ENCODE measurements around the gene RAB34.

- peak; percentile 99 to 100 for TF ChIP-seq CTCF (IDR thresholded peaks at IDR 0.05; ENCODE audit: extremely low read depth in 1 of 2, insufficient read depth in 1 of 2, low read depth in 1 of 2, low read length in 2 of 2)
- no peak for TF ChIP-seq MAX (IDR thresholded peaks at IDR 0.05; ENCODE audit: insufficient read depth, insufficient read length)
- TF ChIP-seq POLR2AphosphoS5 (IDR thresholded peaks at IDR 0.05; ENCODE audit: insufficient read depth, low read depth, low read length), result peak; percentile 59
- no peak for TF ChIP-seq JUN (IDR thresholded peaks at IDR 0.05; ENCODE audit: borderline replicate concordance, insufficient read depth, insufficient read length, low read depth)
- TF ChIP-seq POLR2A (IDR thresholded peaks at IDR 0.05; ENCODE audit: low read depth, low read length), result no peak
- TF ChIP-seq EZH2 (IDR thresholded peaks at IDR 0.05; ENCODE audit: borderline replicate concordance, low read depth, low read length, severe bottlenecking), result no peak
- TF ChIP-seq FOS (IDR thresholded peaks at IDR 0.05; ENCODE audit: borderline replicate concordance, insufficient read depth, low read length), result no peak
Measured at GRCh38 chr17:28750178-28751047, 32.7 kb upstream of the RAB34 start.

Measured in endothelial cell of umbilical vein (primary cell).